GM12878 (cell line): ENCODE results near the gene ACOX1. TPM values are rescaled to one million over a fixed set of nuclear protein-coding genes. Genes with fewer than 3 reads are reported as not detected.
A peak's percentile ranks its signal among the peaks of the same experiment; 100 is the strongest.

Experiments used
- ATAC-seq: fragments of 200-7000 bp; cut with Tn5 transposase; 3 replicates; pipeline ENCODE4 v1.9.1; 2020; ENCODE audit warnings: mild to moderate bottlenecking, moderate library complexity
- BruUV-seq: library from RNA; stranded (reverse); fragments of 400-500 nt; replicated peaks from 2 replicates; lab custom pipeline; 2021; lab: Mats Ljungman, UMichigan
- CTCF ChIA-PET: fragments of 300-600 bp; sonication (Branson Sonifier 250); formaldehyde crosslinking; extraction: SDS; loops from one replicate; lab custom pipeline; 2021; ENCODE audit warnings: inconsistent platforms; lab: Yijun Ruan, JAX
- POLR2A ChIA-PET: fragments of 350-600 bp; formaldehyde crosslinking; extraction: SDS; loops from one replicate; lab custom pipeline; 2021; ENCODE audit warnings: inconsistent platforms; lab: Charles Lee
- RAD21 ChIA-PET: fragments of 300-600 bp; sonication (Branson Sonifier 250); formaldehyde crosslinking; loops from one replicate; lab custom pipeline; 2023; ENCODE audit warnings: antibody characterized with exemption; ENCODE audit not compliant: unreplicated experiment; lab: Charles Lee
- SMC1A ChIA-PET: fragments of 300-600 bp; sonication (Branson Sonifier 250); formaldehyde crosslinking; loops from one replicate; lab custom pipeline; 2023; ENCODE audit not compliant: unreplicated experiment, uncharacterized antibody; lab: Charles Lee
- DNase-seq: peaks from one replicate; pipeline ENCODE4 v3.0.0-alpha.2; 2011; ENCODE audit warnings: low read depth, low spot score
- FAIRE-seq: peaks from 3 replicates; lab custom pipeline; 2011; peaks lifted over from hg19 to GRCh38; lab: Jason Lieb, UNC
- H2AFZ ChIP-seq: 2 replicates; pipeline ENCODE4 v1.6.0; 2011; ENCODE audit warnings: low read depth, low read length, control low read depth; ENCODE audit not compliant: control insufficient read depth
- H3K27ac ChIP-seq: 2 replicates; pipeline ENCODE4 v1.5.1; 2011; ENCODE audit warnings: control low read depth; ENCODE audit not compliant: control insufficient read depth, insufficient read depth
- H3K27me3 ChIP-seq, 2 experiments: replicated peaks in 1 of 2; 2 replicates each; pipeline versions ENCODE4 v1.6.0 to v1.6.1; 2011; ENCODE audit warnings: low read length in 1 of 2; ENCODE audit not compliant: control insufficient read depth in 2 of 2, insufficient read depth in 2 of 2
- H3K36me3 ChIP-seq, 2 experiments: 2 replicates each; pipeline ENCODE4 v1.5.1; 2011; ENCODE audit warnings: low read length in 1 of 2; ENCODE audit not compliant: control insufficient read depth in 2 of 2, insufficient read depth in 2 of 2
- H3K4me1 ChIP-seq: 2 replicates; pipeline ENCODE4 v1.6.1; 2011; ENCODE audit warnings: mild to moderate bottlenecking, low read length, moderate library complexity, mixed read lengths; ENCODE audit not compliant: control insufficient read depth, insufficient read depth
- H3K4me2 ChIP-seq: 2 replicates; pipeline ENCODE4 v1.6.0; 2011; ENCODE audit warnings: control low read depth; ENCODE audit not compliant: control insufficient read depth, insufficient read depth
- H3K4me3 ChIP-seq: fragments of 200-600 bp; sonication (generic); 2 replicates; pipeline ENCODE4 v1.5.1; 2016
- H3K79me2 ChIP-seq: 2 replicates; pipeline ENCODE4 v1.6.0; 2011; ENCODE audit warnings: low read length; ENCODE audit not compliant: control insufficient read depth, insufficient read depth
- H3K9ac ChIP-seq: 2 replicates; pipeline ENCODE4 v1.8.0; 2011; ENCODE audit warnings: low read length, control low read depth, mixed read lengths; ENCODE audit not compliant: control insufficient read depth, insufficient read depth
- H3K9me3 ChIP-seq: replicated peaks from 3 replicates; pipeline ENCODE4 v1.5.1; 2011; ENCODE audit warnings: mild to moderate bottlenecking, low read length; ENCODE audit not compliant: control insufficient read depth, insufficient read depth
- H4K20me1 ChIP-seq: 2 replicates; pipeline ENCODE4 v1.6.0; 2011; ENCODE audit not compliant: control insufficient read depth, insufficient read depth
- CTCF ChIP-seq, 3 experiments: IDR thresholded peaks in 2 of 3; conservative IDR thresholded peaks in 1 of 3; 2 replicates each; pipeline ENCODE4 v1.5.1; 2011; ENCODE audit warnings: low read depth in 3 of 3, low read length in 3 of 3, mild to moderate bottlenecking in 3 of 3, control low read depth in 2 of 3, moderate library complexity in 2 of 3, inconsistent platforms in 1 of 3, mixed read lengths in 1 of 3; ENCODE audit not compliant: control insufficient read depth in 2 of 3, insufficient read depth in 1 of 3; ENCODE audit errors: extremely low read depth in 1 of 3
- E2F4 ChIP-seq: IDR thresholded peaks from 2 replicates; pipeline ENCODE4 v1.6.1; 2012; ENCODE audit warnings: low read depth, low read length, improper control_type of control experiment
- HDAC2 ChIP-seq: fragments of 200-600 bp; sonication (generic); IDR thresholded peaks from 2 replicates; pipeline ENCODE4 v1.6.1; 2017
- IRF4 ChIP-seq: IDR thresholded peaks from 2 replicates; pipeline ENCODE4 v1.6.1; 2011; ENCODE audit warnings: low read depth, low read length
- MLLT1 ChIP-seq: fragments of 450-650 bp; IDR thresholded peaks from 2 replicates; pipeline ENCODE4 v1.6.1; 2016; ENCODE audit warnings: mild to moderate bottlenecking
- TCF7 ChIP-seq: IDR thresholded peaks from 2 replicates; pipeline ENCODE4 v1.6.1; 2014; ENCODE audit warnings: antibody characterized with exemption, borderline replicate concordance
- ZBTB40 ChIP-seq: fragments of 450-650 bp; IDR thresholded peaks from 2 replicates; pipeline ENCODE4 v1.6.1; 2016; ENCODE audit warnings: mild to moderate bottlenecking, moderate library complexity, borderline replicate concordance
- WGBS: methylation state at CpG from one replicate; pipeline ENCODE4 v1.1.6; 2016; ENCODE audit warnings: low lambda C conversion rate; ENCODE audit not compliant: insufficient replicate concordance, insufficient coverage; ENCODE audit errors: missing lambda C conversion rate; 5-methylcytosine and 5-hydroxymethylcytosine counted together
- in situ Hi-C: fragments of 300-500 bp; cut with MboI; formaldehyde crosslinking; loops from 9 replicates; pipeline ENCODE4 v1.14.3; 2018; ENCODE audit warnings: mixed read lengths
- intact Hi-C: fragments of 100-400 bp; cut with micrococcal nuclease; formaldehyde crosslinking; loops from one replicate; pipeline ENCODE4 v1.14.2; 2022; ENCODE audit not compliant: unreplicated experiment
- polyA plus RNA-seq, 11 experiments: library from polyadenylated mRNA; depleted of rRNA in 4 of 11; unstranded in 6 of 11; stranded (reverse) in 5 of 11; fragments of >200 nt; fragmentation: Nextera tagmentation in 4 of 11; fragmentation: Illumina TruSeq in 1 of 11; extraction: Ambion mirVana in 4 of 11; extraction: Trizol in 1 of 11; gene quantifications; 1 replicate in 1 of 11; 2 replicates in 10 of 11; pipeline versions ENCODE4 v1.2.1 to v1.2.3, GENCODE V29; 2011 to 2016; ENCODE audit warnings: inconsistent platforms in 2 of 11, missing spikeins in 2 of 11, low read depth in 1 of 11
- total RNA-seq, 4 experiments: library from RNA; depleted of rRNA in 3 of 4; stranded (reverse); fragments of >200 nt in 3 of 4; fragmentation: Illumina TruSeq in 1 of 4; extraction: Trizol in 1 of 4; gene quantifications; 2 replicates each; pipeline versions ENCODE4 v1.2.1 to v1.2.3, GENCODE V29; 2013 to 2021

ACOX1 gene
- total and polyA plus RNA-seq, 10 of the 15 experiments (the other 5 are each of a cell fraction or from before 2014, with no cell fraction given) = 6.5 to 26.2 (median 21.6) TPM

- TF ChIP-seq E2F4 (no peak), TCF7 (no peak), HDAC2 (no peak)
These were observed 82.4 kb downstream of the ACOX1 start, which contains the start of gene TRIM65 (continued) for GRCh38 chr17:75896415-75897159.

- ChIA-PET CTCF (interaction anchor here (0.9 to 4.8 kb wide), 20 partner anchors 10 to 142 kb away, joined by 3 to 43 read pairs (median 4); partner anchors contain the start of genes GALK1, TRIM47 and WBP2), SMC1A (interaction anchor here (1.0 to 1.9 kb wide), 10 partner anchors 17 to 369 kb away, joined by 3 to 8 read pairs (median 3); partner anchors contain the start of genes TRIM47 and UBALD2), RAD21 (interaction anchor here (0.9 to 4.5 kb wide), 8 partner anchors 31 to 143 kb away, joined by 3 to 32 read pairs (median 12); partner anchors contain the start of genes GALK1, UNC13D and WBP2)
- Histone ChIP-seq H3K27ac (peak overlapping the region; percentile 72), H3K36me3 (peaks cover 8 to 11% of the 10 kb centered on the region in 2 experiments; a peak in 3 of 4 replicates), H3K79me2 (peaks cover 15% of the 10 kb centered on the region), H3K27me3 (no peaks in the 10 kb centered on the region), H3K9ac (peak overlapping the region; percentile 82), H3K9me3 (no peaks in the 10 kb centered on the region), H4K20me1 (no peaks in the 10 kb centered on the region), H3K4me3 (peak overlapping the region; percentile 89), H3K4me2 (peak overlapping the region; percentile 64)
- 2% methylated on average over 28 of the region's 28 CpGs for WGBS
- no TSS peak for BruUV-seq
- intact Hi-C loops (loop anchor here (2.0 to 5.0 kb wide), 3 partner anchors 17 to 118 kb away; partner anchors contain the start of genes TRIM47 and WBP2), in situ Hi-C loops (no loop called here)
- no peak for DNase-seq
- peak; percentile 31 for ATAC-seq
- 0 out of 2 replicates have a peak, but pooled peaks have one; percentile 38 for TF ChIP-seq MLLT1
- TF ChIP-seq IRF4 = no peak
- TF ChIP-seq ZBTB40 = 0 out of 2 replicates have a peak, but pooled peaks have one; percentile 48
- peak; percentile 14 to 42 (median 41); a peak in 4 of 6 replicates for TF ChIP-seq CTCF (IDR thresholded peaks at IDR 0.05 in 2 of 3, conservative IDR thresholded peaks at IDR 0.05 in 1 of 3; ENCODE audit: control insufficient read depth in 2 of 3, extremely low read depth in 1 of 3, insufficient read depth in 1 of 3, low read depth in 3 of 3, low read length in 3 of 3)
- TF ChIP-seq, all 136 proteins: peak for 3
- FAIRE-seq = no peak
- POLR2A ChIA-PET = interaction anchor here (0.6 to 2.8 kb wide), 12 partner anchors 10 to 297 kb away, joined by 3 to 19 read pairs (median 6); partner anchors contain the start of genes TRIM47 and WBP2
- H2AFZ ChIP-seq = no peak overlapping the region; the same call in 1 of the 2 replicates
- peaks cover 6% of the 10 kb centered on the region for H3K4me1 ChIP-seq
These were observed 83.4 kb downstream of the ACOX1 start for GRCh38 chr17:75895370-75896155.
